Measurements from ENCODE around the gene RPA3. TPM values are rescaled to one million over a fixed set of nuclear protein-coding genes. Genes with fewer than 3 reads are reported as not detected.

The RPA3 gene
- total RNA-seq, 2 experiments from 2014 or later, result 188 to 203 TPM

DNA sequence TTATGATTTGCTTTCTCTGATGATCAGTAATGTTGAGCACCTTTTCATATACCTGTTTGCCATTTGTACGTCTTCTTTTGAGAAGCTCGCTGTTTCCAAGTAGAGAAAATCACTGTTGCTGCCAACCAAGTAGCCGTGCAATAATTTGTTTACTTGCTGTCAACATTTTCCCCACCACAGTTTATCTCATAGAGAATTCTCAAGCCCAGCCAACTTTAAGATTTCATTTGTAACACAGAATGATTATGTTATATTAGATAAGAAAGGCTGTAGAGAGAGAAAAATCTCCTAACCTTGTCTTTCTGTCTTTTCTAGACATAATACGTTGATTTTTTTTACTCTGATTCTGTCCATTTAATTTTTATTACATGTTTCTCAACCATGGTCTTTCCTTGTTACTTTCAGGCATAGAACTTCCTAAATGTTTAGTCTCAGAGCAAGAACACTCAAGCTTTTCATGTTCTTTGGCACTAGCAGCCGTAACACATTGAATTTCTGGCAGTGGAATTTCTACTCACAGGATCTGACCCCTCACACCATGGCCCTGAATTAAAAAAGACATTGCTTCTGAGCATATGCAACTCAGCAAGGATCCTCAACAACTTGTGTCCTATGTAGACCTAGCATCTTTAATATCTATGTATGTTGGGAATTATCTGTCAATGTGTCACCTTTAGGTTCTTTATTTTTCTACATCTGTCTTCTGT is 23.1 kb downstream of the RPA3 start:
- Mint-ChIP-seq H3K36me3 (ENCODE audit: low read depth) (peaks cover 17% of the 10 kb centered on the region), H3K4me3 (no peak overlapping the region), H3K27ac (no peak overlapping the region), H3K4me1 (ENCODE audit: low read depth) (peaks cover 27% of the 10 kb centered on the region), H3K27me3 (no peaks in the 10 kb centered on the region), H3K9me3 (peaks cover 4% of the 10 kb centered on the region)
- DNase-seq, result no peak
- intact Hi-C loops (cut with micrococcal nuclease), result no loop called here
- POLR2A ChIA-PET, result no interaction called here
- ATAC-seq, result no peak
- TF ChIP-seq, protein P1, sequence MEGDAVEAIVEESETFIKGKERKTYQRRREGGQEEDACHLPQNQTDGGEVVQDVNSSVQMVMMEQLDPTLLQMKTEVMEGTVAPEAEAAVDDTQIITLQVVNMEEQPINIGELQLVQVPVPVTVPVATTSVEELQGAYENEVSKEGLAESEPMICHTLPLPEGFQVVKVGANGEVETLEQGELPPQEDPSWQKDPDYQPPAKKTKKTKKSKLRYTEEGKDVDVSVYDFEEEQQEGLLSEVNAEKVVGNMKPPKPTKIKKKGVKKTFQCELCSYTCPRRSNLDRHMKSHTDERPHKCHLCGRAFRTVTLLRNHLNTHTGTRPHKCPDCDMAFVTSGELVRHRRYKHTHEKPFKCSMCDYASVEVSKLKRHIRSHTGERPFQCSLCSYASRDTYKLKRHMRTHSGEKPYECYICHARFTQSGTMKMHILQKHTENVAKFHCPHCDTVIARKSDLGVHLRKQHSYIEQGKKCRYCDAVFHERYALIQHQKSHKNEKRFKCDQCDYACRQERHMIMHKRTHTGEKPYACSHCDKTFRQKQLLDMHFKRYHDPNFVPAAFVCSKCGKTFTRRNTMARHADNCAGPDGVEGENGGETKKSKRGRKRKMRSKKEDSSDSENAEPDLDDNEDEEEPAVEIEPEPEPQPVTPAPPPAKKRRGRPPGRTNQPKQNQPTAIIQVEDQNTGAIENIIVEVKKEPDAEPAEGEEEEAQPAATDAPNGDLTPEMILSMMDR (IDR thresholded peaks at IDR 0.05), result no peak
- CTCF ChIA-PET, result no interaction called here

- TF ChIP-seq, protein P1 (IDR thresholded peaks at IDR 0.05), result no peak
- ATAC-seq (no peak), DNase-seq (no peak)
- Mint-ChIP-seq H3K27me3 (no peaks in the 10 kb centered on the region), H3K27ac (no peak overlapping the region), H3K4me1 (ENCODE audit: low read depth) (peaks cover 22% of the 10 kb centered on the region), H3K4me3 (no peak overlapping the region), H3K36me3 (ENCODE audit: low read depth) (peaks cover 15% of the 10 kb centered on the region), H3K9me3 (peaks cover 4% of the 10 kb centered on the region)
- intact Hi-C loops (cut with micrococcal nuclease), result no loop called here
- POLR2A ChIA-PET, result no interaction called here
- CTCF ChIA-PET, result interaction anchor here (5.7 kb wide), 1 partner anchor 14 kb away, joined by 34 read pairs; no protein-coding TSS in a partner anchor
Observed at GRCh38 chr7:7694542-7694941, 23.9 kb downstream of the RPA3 start.

DNA sequence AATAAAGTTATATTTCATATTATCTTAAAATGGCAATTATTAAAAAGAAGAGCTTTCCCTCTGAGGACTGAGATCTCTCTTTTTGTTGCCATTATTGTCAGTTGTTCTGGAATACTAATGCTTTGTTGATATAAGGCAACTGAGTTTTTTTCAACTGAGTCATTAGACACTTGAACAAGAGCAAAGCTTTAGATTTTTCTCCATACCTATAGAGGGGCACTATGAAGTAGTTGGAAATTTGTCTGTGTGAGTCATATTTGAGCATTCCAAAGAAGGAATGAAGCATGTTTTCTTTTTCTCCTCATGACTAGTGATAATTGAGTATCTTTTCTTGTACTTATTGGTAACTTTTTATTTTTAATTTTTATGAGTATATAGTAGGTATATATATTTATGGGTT is 24.5 kb downstream of the RPA3 start:
- no peak overlapping the region for H3K27ac Mint-ChIP-seq
- peaks cover 20% of the 10 kb centered on the region for H3K4me1 Mint-ChIP-seq (ENCODE audit: low read depth)
- TF ChIP-seq, protein P1 (IDR thresholded peaks at IDR 0.05), result no peak
- H3K4me3 Mint-ChIP-seq, result no peak overlapping the region
- POLR2A ChIA-PET, result no interaction called here
- H3K9me3 Mint-ChIP-seq, result peaks cover 4% of the 10 kb centered on the region
- intact Hi-C loops (cut with micrococcal nuclease), result no loop called here
- DNase-seq (no peak), ATAC-seq (no peak)
- H3K27me3 Mint-ChIP-seq, result no peaks in the 10 kb centered on the region
- H3K36me3 Mint-ChIP-seq (ENCODE audit: low read depth), result peaks cover 15% of the 10 kb centered on the region
- CTCF ChIA-PET, result interaction anchor here (0.7 to 5.7 kb wide), 2 partner anchors 13 to 26 kb away, joined by 3 to 34 read pairs; no protein-coding TSS in a partner anchor

GRCh38 chr7:7688956-7689355 is 29.5 kb downstream of the RPA3 start:
- POLR2A ChIA-PET, result interaction anchor here (1.3 kb wide), 1 partner anchor 489 kb away, joined by 3 read pairs; no protein-coding TSS in a partner anchor

More at GRCh38 chr7:7688956-7689355, 29.5 kb downstream of the RPA3 start:
- no peak for DNase-seq
- no peaks in the 10 kb centered on the region for H3K9me3 Mint-ChIP-seq
- ATAC-seq, result no peak
- H3K4me1 Mint-ChIP-seq (ENCODE audit: low read depth), result peaks cover 17% of the 10 kb centered on the region
- no peaks in the 10 kb centered on the region for H3K27me3 Mint-ChIP-seq
- H3K36me3 Mint-ChIP-seq (ENCODE audit: low read depth), result peaks cover 5% of the 10 kb centered on the region
- CTCF ChIA-PET, result interaction anchor here (1.2 to 5.7 kb wide), 3 partner anchors 8 to 347 kb away, joined by 4 to 34 read pairs (median 4); no protein-coding TSS in a partner anchor
- intact Hi-C loops (cut with micrococcal nuclease), result loop anchor here (10.0 kb wide), 2 partner anchors 426 to 506 kb away; no protein-coding TSS in a partner anchor
- H3K4me3 Mint-ChIP-seq, result no peak overlapping the region
- H3K27ac Mint-ChIP-seq, result no peak overlapping the region
- TF ChIP-seq, protein P1 (IDR thresholded peaks at IDR 0.05), result no peak
